WTC11 (cell line): ENCODE measurements around the gene ZFHX3.
A peak's percentile ranks its signal among the peaks of the same experiment; 100 is the strongest.

Experiments used
- CREM ChIP-seq: sonication (generic); formaldehyde crosslinking; IDR thresholded peaks from 2 replicates; pipeline ENCODE4 v1.8.1; 2022; ENCODE audit warnings: mild to moderate bottlenecking, missing genetic modification reagents, moderate library complexity
- ESRRA ChIP-seq: sonication (generic); formaldehyde crosslinking; IDR thresholded peaks from 2 replicates; pipeline ENCODE4 v1.8.1; 2022; ENCODE audit warnings: mild to moderate bottlenecking, missing genetic modification reagents, borderline replicate concordance
- NFYB ChIP-seq: sonication (generic); formaldehyde crosslinking; conservative IDR thresholded peaks from 2 replicates; pipeline ENCODE4 v1.8.0; 2022; ENCODE audit warnings: low read depth, missing genetic modification reagents
- NR1H2 ChIP-seq: sonication (generic); formaldehyde crosslinking; IDR thresholded peaks from 2 replicates; pipeline ENCODE4 v1.9.0; 2021; ENCODE audit warnings: mild to moderate bottlenecking, moderate library complexity, missing genetic modification reagents
- RELA ChIP-seq: sonication (generic); formaldehyde crosslinking; IDR thresholded peaks from 2 replicates; pipeline ENCODE4 v1.8.1; 2022; ENCODE audit warnings: missing genetic modification reagents, mild to moderate bottlenecking, borderline replicate concordance
- TCF7 ChIP-seq: sonication (generic); formaldehyde crosslinking; IDR thresholded peaks from 2 replicates; pipeline ENCODE4 v1.8.0; 2022; ENCODE audit warnings: mild to moderate bottlenecking, low read depth, missing genetic modification reagents, moderate library complexity
- ZBTB21 ChIP-seq: sonication (generic); formaldehyde crosslinking; IDR thresholded peaks from 2 replicates; pipeline ENCODE4 v1.8.1; 2023; ENCODE audit warnings: mild to moderate bottlenecking, missing genetic modification reagents, borderline replicate concordance
- TF ChIP-seq, protein P1 (sequence below): fragments of 200-600 bp; IDR thresholded peaks from 2 replicates; pipeline ENCODE4 v1.8.0; 2022; ENCODE audit warnings: antibody characterized with exemption
- TF ChIP-seq, protein P2 (sequence below): sonication (generic); formaldehyde crosslinking; IDR thresholded peaks from 2 replicates; pipeline ENCODE4 v1.8.1; 2022; ENCODE audit warnings: mild to moderate bottlenecking, moderate library complexity, missing genetic modification reagents
- TF ChIP-seq, protein P3 (sequence below): sonication (generic); formaldehyde crosslinking; IDR thresholded peaks from 2 replicates; pipeline ENCODE4 v1.8.1; 2022; ENCODE audit warnings: mild to moderate bottlenecking, missing genetic modification reagents, moderate library complexity, borderline replicate concordance
- TF ChIP-seq, protein P4 (sequence below): sonication (generic); formaldehyde crosslinking; IDR thresholded peaks from 2 replicates; pipeline ENCODE4 v1.8.1; 2023; ENCODE audit warnings: mild to moderate bottlenecking, moderate library complexity, missing genetic modification reagents
- TF ChIP-seq, protein P5 (sequence below): sonication (generic); formaldehyde crosslinking; IDR thresholded peaks from 2 replicates; pipeline ENCODE4 v1.8.0; 2022; ENCODE audit warnings: mild to moderate bottlenecking, missing genetic modification reagents
- TF ChIP-seq, protein P6 (sequence below): sonication (generic); formaldehyde crosslinking; IDR thresholded peaks from 2 replicates; pipeline ENCODE4 v1.8.0; 2022; ENCODE audit warnings: missing genetic modification reagents

DNA sequence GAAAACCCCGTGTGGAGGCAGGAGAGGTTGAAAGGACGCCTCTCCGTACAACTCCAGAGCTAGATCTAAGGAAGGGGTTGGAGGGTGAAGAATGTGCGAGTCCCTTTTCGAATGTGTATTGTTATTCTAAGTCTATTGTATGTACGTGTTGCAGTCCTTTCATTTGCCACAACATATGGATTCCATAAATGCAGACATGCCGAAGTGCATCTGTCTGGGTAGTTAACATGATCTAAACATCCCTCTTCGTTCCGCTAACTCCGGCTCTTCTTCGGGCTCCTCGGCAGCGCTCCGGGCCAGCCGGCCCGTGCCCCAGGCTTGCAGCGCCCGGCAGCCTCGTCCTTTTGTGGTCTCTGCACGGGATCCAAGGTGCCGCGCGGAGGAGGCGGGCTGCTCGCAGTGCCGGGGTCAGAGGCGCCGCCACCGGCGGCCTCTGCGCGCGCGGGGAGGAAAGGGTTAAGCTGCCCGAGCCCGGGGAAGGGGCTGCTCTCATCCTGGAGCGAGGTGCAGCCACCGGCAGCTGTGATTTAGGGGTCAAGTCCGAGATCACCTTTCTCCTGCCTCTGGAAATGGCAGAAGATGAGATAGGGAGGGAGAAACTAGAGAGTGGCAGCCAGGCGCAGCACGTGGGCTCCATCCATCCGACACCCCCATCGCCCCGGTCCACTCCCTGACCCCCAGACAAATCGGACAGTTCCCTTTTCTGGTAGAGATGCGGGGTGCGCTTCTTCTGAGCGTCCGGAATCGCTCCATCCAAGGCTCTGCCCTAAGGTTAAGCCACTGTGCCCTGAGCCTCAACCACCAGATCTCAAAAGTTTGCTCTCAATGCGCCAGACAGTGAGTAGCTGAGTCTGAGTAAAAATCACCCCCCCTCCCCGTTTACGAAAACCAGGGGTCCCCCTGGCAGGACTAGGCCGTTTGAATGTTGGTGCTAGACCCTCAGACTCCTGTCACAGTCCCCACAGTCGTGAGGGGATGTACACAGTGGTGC, 15.1 kb upstream of the ZFHX3 start:
- TF ChIP-seq RELA (CRISPR knock-in tag) (no peak), TCF7 (no peak), NFYB (no peak), ZBTB21 (no peak), CREM (CRISPR knock-in tag) (no peak), ESRRA (CRISPR knock-in tag) (no peak), NR1H2 (CRISPR knock-in tag) (no peak)
- TF ChIP-seq, protein P1, sequence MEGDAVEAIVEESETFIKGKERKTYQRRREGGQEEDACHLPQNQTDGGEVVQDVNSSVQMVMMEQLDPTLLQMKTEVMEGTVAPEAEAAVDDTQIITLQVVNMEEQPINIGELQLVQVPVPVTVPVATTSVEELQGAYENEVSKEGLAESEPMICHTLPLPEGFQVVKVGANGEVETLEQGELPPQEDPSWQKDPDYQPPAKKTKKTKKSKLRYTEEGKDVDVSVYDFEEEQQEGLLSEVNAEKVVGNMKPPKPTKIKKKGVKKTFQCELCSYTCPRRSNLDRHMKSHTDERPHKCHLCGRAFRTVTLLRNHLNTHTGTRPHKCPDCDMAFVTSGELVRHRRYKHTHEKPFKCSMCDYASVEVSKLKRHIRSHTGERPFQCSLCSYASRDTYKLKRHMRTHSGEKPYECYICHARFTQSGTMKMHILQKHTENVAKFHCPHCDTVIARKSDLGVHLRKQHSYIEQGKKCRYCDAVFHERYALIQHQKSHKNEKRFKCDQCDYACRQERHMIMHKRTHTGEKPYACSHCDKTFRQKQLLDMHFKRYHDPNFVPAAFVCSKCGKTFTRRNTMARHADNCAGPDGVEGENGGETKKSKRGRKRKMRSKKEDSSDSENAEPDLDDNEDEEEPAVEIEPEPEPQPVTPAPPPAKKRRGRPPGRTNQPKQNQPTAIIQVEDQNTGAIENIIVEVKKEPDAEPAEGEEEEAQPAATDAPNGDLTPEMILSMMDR, result no peak
- TF ChIP-seq, protein P2, sequence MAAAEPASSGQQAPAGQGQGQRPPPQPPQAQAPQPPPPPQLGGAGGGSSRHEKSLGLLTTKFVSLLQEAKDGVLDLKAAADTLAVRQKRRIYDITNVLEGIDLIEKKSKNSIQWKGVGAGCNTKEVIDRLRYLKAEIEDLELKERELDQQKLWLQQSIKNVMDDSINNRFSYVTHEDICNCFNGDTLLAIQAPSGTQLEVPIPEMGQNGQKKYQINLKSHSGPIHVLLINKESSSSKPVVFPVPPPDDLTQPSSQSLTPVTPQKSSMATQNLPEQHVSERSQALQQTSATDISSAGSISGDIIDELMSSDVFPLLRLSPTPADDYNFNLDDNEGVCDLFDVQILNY (CRISPR knock-in tag), result 0 out of 2 replicates have a peak, but pooled peaks have one; percentile 35
- TF ChIP-seq, protein P3, sequence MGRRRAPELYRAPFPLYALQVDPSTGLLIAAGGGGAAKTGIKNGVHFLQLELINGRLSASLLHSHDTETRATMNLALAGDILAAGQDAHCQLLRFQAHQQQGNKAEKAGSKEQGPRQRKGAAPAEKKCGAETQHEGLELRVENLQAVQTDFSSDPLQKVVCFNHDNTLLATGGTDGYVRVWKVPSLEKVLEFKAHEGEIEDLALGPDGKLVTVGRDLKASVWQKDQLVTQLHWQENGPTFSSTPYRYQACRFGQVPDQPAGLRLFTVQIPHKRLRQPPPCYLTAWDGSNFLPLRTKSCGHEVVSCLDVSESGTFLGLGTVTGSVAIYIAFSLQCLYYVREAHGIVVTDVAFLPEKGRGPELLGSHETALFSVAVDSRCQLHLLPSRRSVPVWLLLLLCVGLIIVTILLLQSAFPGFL (CRISPR knock-in tag), result no peak
- TF ChIP-seq, protein P4, sequence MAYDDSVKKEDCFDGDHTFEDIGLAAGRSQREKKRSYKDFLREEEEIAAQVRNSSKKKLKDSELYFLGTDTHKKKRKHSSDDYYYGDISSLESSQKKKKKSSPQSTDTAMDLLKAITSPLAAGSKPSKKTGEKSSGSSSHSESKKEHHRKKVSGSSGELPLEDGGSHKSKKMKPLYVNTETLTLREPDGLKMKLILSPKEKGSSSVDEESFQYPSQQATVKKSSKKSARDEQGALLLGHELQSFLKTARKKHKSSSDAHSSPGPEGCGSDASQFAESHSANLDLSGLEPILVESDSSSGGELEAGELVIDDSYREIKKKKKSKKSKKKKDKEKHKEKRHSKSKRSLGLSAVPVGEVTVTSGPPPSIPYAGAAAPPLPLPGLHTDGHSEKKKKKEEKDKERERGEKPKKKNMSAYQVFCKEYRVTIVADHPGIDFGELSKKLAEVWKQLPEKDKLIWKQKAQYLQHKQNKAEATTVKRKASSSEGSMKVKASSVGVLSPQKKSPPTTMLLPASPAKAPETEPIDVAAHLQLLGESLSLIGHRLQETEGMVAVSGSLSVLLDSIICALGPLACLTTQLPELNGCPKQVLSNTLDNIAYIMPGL (CRISPR knock-in tag), result no peak
- TF ChIP-seq, protein P5, sequence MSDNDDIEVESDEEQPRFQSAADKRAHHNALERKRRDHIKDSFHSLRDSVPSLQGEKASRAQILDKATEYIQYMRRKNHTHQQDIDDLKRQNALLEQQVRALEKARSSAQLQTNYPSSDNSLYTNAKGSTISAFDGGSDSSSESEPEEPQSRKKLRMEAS (CRISPR knock-in tag), result no peak; the same call in 1 of the 2 replicates
- TF ChIP-seq, protein P6, sequence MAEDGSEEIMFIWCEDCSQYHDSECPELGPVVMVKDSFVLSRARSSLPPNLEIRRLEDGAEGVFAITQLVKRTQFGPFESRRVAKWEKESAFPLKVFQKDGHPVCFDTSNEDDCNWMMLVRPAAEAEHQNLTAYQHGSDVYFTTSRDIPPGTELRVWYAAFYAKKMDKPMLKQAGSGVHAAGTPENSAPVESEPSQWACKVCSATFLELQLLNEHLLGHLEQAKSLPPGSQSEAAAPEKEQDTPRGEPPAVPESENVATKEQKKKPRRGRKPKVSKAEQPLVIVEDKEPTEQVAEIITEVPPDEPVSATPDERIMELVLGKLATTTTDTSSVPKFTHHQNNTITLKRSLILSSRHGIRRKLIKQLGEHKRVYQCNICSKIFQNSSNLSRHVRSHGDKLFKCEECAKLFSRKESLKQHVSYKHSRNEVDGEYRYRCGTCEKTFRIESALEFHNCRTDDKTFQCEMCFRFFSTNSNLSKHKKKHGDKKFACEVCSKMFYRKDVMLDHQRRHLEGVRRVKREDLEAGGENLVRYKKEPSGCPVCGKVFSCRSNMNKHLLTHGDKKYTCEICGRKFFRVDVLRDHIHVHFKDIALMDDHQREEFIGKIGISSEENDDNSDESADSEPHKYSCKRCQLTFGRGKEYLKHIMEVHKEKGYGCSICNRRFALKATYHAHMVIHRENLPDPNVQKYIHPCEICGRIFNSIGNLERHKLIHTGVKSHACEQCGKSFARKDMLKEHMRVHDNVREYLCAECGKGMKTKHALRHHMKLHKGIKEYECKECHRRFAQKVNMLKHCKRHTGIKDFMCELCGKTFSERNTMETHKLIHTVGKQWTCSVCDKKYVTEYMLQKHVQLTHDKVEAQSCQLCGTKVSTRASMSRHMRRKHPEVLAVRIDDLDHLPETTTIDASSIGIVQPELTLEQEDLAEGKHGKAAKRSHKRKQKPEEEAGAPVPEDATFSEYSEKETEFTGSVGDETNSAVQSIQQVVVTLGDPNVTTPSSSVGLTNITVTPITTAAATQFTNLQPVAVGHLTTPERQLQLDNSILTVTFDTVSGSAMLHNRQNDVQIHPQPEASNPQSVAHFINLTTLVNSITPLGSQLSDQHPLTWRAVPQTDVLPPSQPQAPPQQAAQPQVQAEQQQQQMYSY (CRISPR knock-in tag), result no peak
